IMR-90 (cell line): ENCODE data around the gene PDHB. TPM values are rescaled to one million over a fixed set of nuclear protein-coding genes. Genes with fewer than 3 reads are reported as not detected.

Source experiments
- ATAC-seq: fragments of 200-7000 bp; cut with Tn5 transposase; 2 replicates; pipeline ENCODE4 v1.9.1; 2020; ENCODE audit warnings: low read depth, mild to moderate bottlenecking, moderate library complexity
- BruUV-seq: library from RNA; stranded (reverse); fragments of 400-500 nt; replicated peaks from 2 replicates; lab custom pipeline; 2021; lab: Mats Ljungman, UMichigan
- CTCF ChIA-PET: fragments of 300-600 bp; formaldehyde crosslinking; extraction: SDS; loops from one replicate; lab custom pipeline; 2021; ENCODE audit warnings: antibody characterized with exemption; lab: Yijun Ruan, JAX
- POLR2A ChIA-PET: fragments of 300-600 bp; sonication (Branson Sonifier 250); formaldehyde crosslinking; loops from one replicate; lab custom pipeline; 2022; ENCODE audit warnings: antibody characterized with exemption; ENCODE audit not compliant: unreplicated experiment; lab: Charles Lee
- DNase-seq: peaks from one replicate; pipeline ENCODE4 v3.0.0; 2013
- H2AFZ ChIP-seq: replicated peaks from 2 replicates; pipeline ENCODE3; 2013; ENCODE audit warnings: low read length, mild to moderate bottlenecking; ENCODE audit not compliant: poor library complexity
- H2AK5ac ChIP-seq: 2 replicates; pipeline ENCODE4 v1.6.1; 2013; ENCODE audit warnings: low read depth, low read length, inconsistent platforms
- H2AK9ac ChIP-seq: replicated peaks from 2 replicates; pipeline ENCODE3; 2013; ENCODE audit warnings: mild to moderate bottlenecking, low read depth, low read length, moderate library complexity; ENCODE audit not compliant: poor library complexity
- H2BK120ac ChIP-seq: 2 replicates; pipeline ENCODE4 v1.6.1; 2013; ENCODE audit warnings: low read depth, low read length, inconsistent platforms
- H2BK15ac ChIP-seq: 3 replicates; pipeline ENCODE4 v1.6.1; 2013; ENCODE audit warnings: low read depth, low read length, inconsistent platforms
- H2BK20ac ChIP-seq: 2 replicates; pipeline ENCODE4 v1.6.1; 2013; ENCODE audit warnings: low read depth, mild to moderate bottlenecking, inconsistent platforms, low read length, moderate library complexity
- H2BK5ac ChIP-seq: 2 replicates; pipeline ENCODE4 v1.6.1; 2013; ENCODE audit warnings: mild to moderate bottlenecking, low read depth, low read length, inconsistent platforms; ENCODE audit not compliant: poor library complexity, severe bottlenecking
- H3K14ac ChIP-seq: replicated peaks from 2 replicates; pipeline ENCODE4 v1.6.1; 2013; ENCODE audit warnings: low read depth, low read length, inconsistent platforms
- H3K18ac ChIP-seq: 2 replicates; pipeline ENCODE4 v1.6.1; 2013; ENCODE audit warnings: low read depth, low read length, control low read depth
- H3K23ac ChIP-seq: 2 replicates; pipeline ENCODE4 v1.6.1; 2013; ENCODE audit warnings: low read depth, low read length, inconsistent platforms
- H3K27ac ChIP-seq: 2 replicates; pipeline ENCODE4 v1.5.1; 2013; ENCODE audit warnings: mild to moderate bottlenecking, control low read depth, low read length; ENCODE audit not compliant: insufficient read depth
- H3K27me3 ChIP-seq: 2 replicates; pipeline ENCODE4 v1.6.1; 2013; ENCODE audit warnings: low read length; ENCODE audit not compliant: control insufficient read depth, insufficient read depth
- H3K36me3 ChIP-seq: 2 replicates; pipeline ENCODE4 v1.6.1; 2013; ENCODE audit warnings: low read length, mixed read lengths; ENCODE audit not compliant: control insufficient read depth, insufficient read depth
- H3K4ac ChIP-seq: 2 replicates; pipeline ENCODE4 v1.6.1; 2013; ENCODE audit warnings: low read depth, low read length, inconsistent platforms
- H3K4me1 ChIP-seq: 2 replicates; pipeline ENCODE4 v1.6.1; 2013; ENCODE audit warnings: low read length, mixed read lengths; ENCODE audit not compliant: control insufficient read depth, insufficient read depth
- H3K4me2 ChIP-seq: 2 replicates; pipeline ENCODE4 v1.6.1; 2013; ENCODE audit warnings: low read depth, mild to moderate bottlenecking, control low read depth, low read length, moderate library complexity
- H3K4me3 ChIP-seq: 2 replicates; pipeline ENCODE4 v1.5.1; 2013; ENCODE audit warnings: low read depth, mild to moderate bottlenecking, control low read depth, low read length, moderate library complexity; ENCODE audit not compliant: insufficient read depth
- H3K56ac ChIP-seq: 2 replicates; pipeline ENCODE4 v1.6.1; 2013; ENCODE audit warnings: low read length, inconsistent platforms; ENCODE audit not compliant: insufficient read depth; ENCODE audit errors: extremely low read depth
- H3K79me1 ChIP-seq, 2 experiments: 2 replicates each; pipeline ENCODE4 v1.6.1; 2013; ENCODE audit warnings: low read length in 2 of 2, inconsistent platforms in 1 of 2, low read depth in 1 of 2
- H3K9ac ChIP-seq: 2 replicates; pipeline ENCODE4 v1.6.1; 2013; ENCODE audit warnings: low read depth, low read length, control low read depth
- H3K9me1 ChIP-seq: 2 replicates; pipeline ENCODE4 v1.6.1; 2013; ENCODE audit warnings: low read length, inconsistent platforms; ENCODE audit not compliant: insufficient read depth
- H3K9me3 ChIP-seq: 2 replicates; pipeline ENCODE4 v1.6.1; 2013; ENCODE audit warnings: low read length; ENCODE audit not compliant: control insufficient read depth, insufficient read depth
- H4K20me1 ChIP-seq: 2 replicates; pipeline ENCODE4 v1.6.1; 2013; ENCODE audit warnings: low read length, inconsistent platforms; ENCODE audit not compliant: insufficient read depth
- H4K5ac ChIP-seq: 2 replicates; pipeline ENCODE4 v1.6.1; 2013; ENCODE audit warnings: mild to moderate bottlenecking, low read depth, low read length, control low read depth
- H4K8ac ChIP-seq, 2 experiments: 2 replicates each; pipeline ENCODE4 v1.6.1; 2013; ENCODE audit warnings: low read depth in 2 of 2, low read length in 2 of 2, control low read depth in 1 of 2, inconsistent platforms in 1 of 2
- H4K91ac ChIP-seq: 2 replicates; pipeline ENCODE4 v1.6.1; 2013; ENCODE audit warnings: low read depth, low read length, inconsistent platforms; ENCODE audit not compliant: insufficient read depth
- MAFK ChIP-seq: IDR thresholded peaks from 2 replicates; pipeline ENCODE4 v1.6.1; 2012; ENCODE audit warnings: low read depth, low read length, improper control_type of control experiment
- POLR2A ChIP-seq: IDR thresholded peaks from 2 replicates; pipeline ENCODE4 v1.6.1; 2012; ENCODE audit warnings: mild to moderate bottlenecking, low read depth, low read length
- WGBS, 2 experiments: methylation state at CpG; one replicate each; pipeline versions ENCODE4 v1.1.5 to v1.1.7; 2013; ENCODE audit warnings: missing lambda C conversion rate in 2 of 2; ENCODE audit not compliant: insufficient read length in 1 of 2; ENCODE audit errors: extremely low coverage in 2 of 2; 5-methylcytosine and 5-hydroxymethylcytosine counted together
- dilution Hi-C: fragments of 300-500 bp; cut with HindIII; formaldehyde crosslinking; loops from one replicate; pipeline ENCODE4 v1.14.3; 2018; ENCODE audit warnings: low sequenced_read_pairs; ENCODE audit not compliant: unreplicated experiment
- in situ Hi-C: fragments of 300-500 bp; cut with MboI; formaldehyde crosslinking; loops from 3 replicates; pipeline ENCODE4 v1.14.3; 2019; ENCODE audit warnings: low sequenced_read_pairs, inconsistent platforms, mixed read lengths
- intact Hi-C: fragments of 100-400 bp; cut with micrococcal nuclease; formaldehyde crosslinking; loops from 2 replicates; pipeline ENCODE4 v1.10.0; 2022
- polyA plus RNA-seq, 3 experiments: library from polyadenylated mRNA; depleted of rRNA; stranded (reverse); fragments of >200 nt; gene quantifications; 2 replicates each; pipeline ENCODE4 v1.2.3, GENCODE V29; 2012; ENCODE audit warnings: low replicate concordance in 1 of 3
- total RNA-seq: library from RNA; depleted of rRNA; stranded (reverse); fragments of >200 nt; gene quantifications from 2 replicates; pipeline ENCODE4 v1.2.3, GENCODE V29; 2012

The PDHB gene
- total and polyA plus RNA-seq, 2 of the 4 experiments (the other 2 are of a cell fraction): 69.2 to 73.5 TPM

- whole genome bisulfite sequencing, 2 experiments: no CpG with 5 or more reads among the region's 2 CpGs
- Histone ChIP-seq H2BK5ac (no peak overlapping the region), H3K4ac (no peak overlapping the region), H3K4me3 (no peak overlapping the region), H3K9ac (no peak overlapping the region), H2AK9ac (no peak overlapping the region), H3K27me3 (no peaks in the 10 kb centered on the region), H3K27ac (no peak overlapping the region), H3K56ac (no peak overlapping the region), H3K4me1 (peaks cover 2% of the 10 kb centered on the region), H3K18ac (no peak overlapping the region), H3K9me1 (peaks cover 3% of the 10 kb centered on the region; the same call in 1 of the 2 replicates), H3K79me1 (peaks cover 3 to 14% of the 10 kb centered on the region in 2 experiments; a peak in 3 of 4 replicates), H4K20me1 (no peaks in the 10 kb centered on the region), H3K36me3 (peaks cover 64% of the 10 kb centered on the region), H3K4me2 (no peak overlapping the region), H3K14ac (no peak overlapping the region), H3K23ac (no peak overlapping the region), H2BK20ac (no peak overlapping the region), H2AFZ (no peak overlapping the region), H3K9me3 (no peaks in the 10 kb centered on the region), H4K91ac (no peak overlapping the region), H2BK15ac (no peak overlapping the region), H4K5ac (no peak overlapping the region), H2AK5ac (no peak overlapping the region), H4K8ac (no peak overlapping the region), H2BK120ac (no peak overlapping the region)
- DNase-seq (no peak), ATAC-seq (no peak)
- no TSS peak for BruUV-seq
- ChIA-PET POLR2A (no interaction called here), CTCF (interaction anchor here (0.6 kb wide), 1 partner anchor 74 kb away, joined by 3 read pairs; no protein-coding TSS in a partner anchor)
- in situ Hi-C loops: no loop called here
- dilution Hi-C loops: no loop called here
- no peak for TF ChIP-seq POLR2A
- peak; percentile 37; the same call in 1 of the 2 replicates for TF ChIP-seq MAFK
- intact Hi-C loops: no loop called here
Observed at GRCh38 chr3:58425782-58426181, 7.8 kb downstream of the PDHB start.
